ENCODE data around the gene TCP1.
"Not testable (repeated sequence)": the region's sequence is repeated elsewhere in the genome, so short reads cannot be mapped to it uniquely, and the experiment has no call there.

The TCP1 gene

DNA sequence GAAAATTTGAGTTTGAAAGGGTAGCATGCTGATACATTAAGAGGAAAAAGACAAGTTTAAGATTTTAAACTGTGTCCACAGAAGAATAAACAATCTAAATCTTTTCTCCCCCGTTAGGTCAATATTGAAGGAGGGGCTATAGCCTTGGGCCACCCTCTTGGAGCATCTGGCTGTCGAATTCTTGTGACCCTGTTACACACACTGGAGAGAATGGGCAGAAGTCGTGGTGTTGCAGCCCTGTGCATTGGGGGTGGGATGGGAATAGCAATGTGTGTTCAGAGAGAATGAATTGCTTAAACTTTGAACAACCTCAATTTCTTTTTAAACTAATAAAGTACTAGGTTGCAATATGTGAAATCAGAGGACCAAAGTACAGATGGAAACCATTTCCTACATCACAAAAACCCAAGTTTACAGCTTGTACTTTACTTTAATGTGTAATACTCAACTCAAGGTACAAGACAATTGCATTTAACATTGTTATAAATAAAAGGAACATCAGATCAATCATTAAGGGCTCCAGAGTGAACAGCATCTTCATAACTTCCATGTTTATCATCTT is 10.8 kb downstream of the TCP1 start:
- FAIRE-seq: no peak
- no peak for DNase-seq (ENCODE audit: insufficient read length, low spot score)

DNA sequence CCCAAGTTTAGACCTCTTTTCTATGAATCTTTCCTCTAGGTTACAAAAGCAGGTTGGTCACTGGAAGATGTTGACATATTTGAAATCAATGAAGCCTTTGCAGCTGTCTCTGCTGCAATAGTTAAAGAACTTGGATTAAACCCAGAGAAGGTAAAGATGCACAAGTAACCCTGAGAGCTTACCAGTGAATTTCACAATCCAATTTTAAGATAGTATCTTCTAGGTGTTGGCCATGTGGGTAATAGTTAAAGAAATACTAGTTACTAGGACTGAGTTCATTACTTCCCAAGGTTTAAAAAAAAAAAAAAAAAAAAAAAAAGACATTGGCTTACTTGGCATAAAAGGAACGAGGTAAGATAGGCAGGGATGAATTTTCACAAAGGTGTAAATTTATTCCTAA is 11.3 kb downstream of the TCP1 start:
- DNase-seq (ENCODE audit: insufficient read length, low spot score) (no peak), FAIRE-seq (no peak)

DNA sequence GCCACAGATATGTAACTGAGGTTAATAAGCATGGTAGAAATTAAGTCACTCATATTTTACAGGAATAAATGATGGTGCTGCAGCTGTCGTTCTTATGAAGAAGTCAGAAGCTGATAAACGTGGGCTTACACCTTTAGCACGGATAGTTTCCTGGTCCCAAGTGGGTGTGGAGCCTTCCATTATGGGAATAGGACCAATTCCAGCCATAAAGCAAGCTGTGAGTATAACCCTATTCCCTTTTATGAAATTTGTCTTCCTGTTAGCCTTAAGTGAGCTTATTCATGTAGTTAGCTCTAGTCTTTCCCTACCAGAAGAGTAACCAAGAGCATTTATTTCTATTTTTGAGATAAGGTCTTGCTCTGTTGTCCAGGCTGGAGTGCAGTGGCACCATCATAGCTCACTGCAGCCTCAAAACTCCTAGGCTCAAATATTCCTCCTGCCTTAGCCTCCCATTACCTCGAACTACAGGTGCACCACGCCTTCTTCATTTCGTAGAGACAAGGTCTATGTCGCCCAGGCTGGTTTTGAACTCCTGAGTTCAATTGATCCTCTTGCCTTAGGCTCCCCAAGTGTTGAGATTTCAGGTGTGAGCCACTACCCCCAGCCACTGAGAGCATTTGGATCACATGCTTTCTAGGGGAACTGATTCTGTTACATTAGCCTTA is 12.0 kb downstream of the TCP1 start:
- FAIRE-seq (no peak), DNase-seq (ENCODE audit: insufficient read length, low spot score) (no peak)

GRCh38 chr6:159772196-159772595 is 17.2 kb downstream of the TCP1 start:
- DNase-seq (ENCODE audit: insufficient read length, low spot score) (no peak), FAIRE-seq (no peak)

DNA sequence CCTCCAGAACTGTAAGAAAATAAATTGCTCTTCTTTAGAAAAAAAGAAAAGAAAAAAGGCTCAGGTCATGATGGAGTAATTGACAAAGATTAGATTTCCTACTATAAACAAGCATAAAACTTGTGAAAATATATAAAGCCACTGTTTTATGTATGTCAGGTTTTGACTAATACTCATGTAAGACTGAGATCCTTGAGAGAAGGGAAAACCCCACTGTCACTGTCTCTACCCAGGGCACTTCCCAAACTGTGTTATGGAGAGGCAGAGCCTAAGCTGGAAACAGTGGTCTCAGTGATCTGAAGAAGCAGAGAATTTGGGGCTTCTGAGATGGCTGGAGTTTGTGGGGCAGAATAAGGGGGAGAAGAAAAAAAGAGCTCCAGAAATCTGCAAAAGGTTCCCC is 19.9 kb downstream of the TCP1 start:
- DNase-seq (ENCODE audit: insufficient read length, low spot score) (no peak), FAIRE-seq (no peak)

GRCh38 chr6:159766906-159767305 is 22.5 kb downstream of the TCP1 start:
- FAIRE-seq: no peak
- no peak for DNase-seq (ENCODE audit: insufficient read length, low spot score)

GRCh38 chr6:159762681-159763293 is 26.6 kb downstream of the TCP1 start:
- FAIRE-seq: peak; percentile 11
- peak; percentile 6 for DNase-seq (ENCODE audit: insufficient read length, low spot score)

GRCh38 chr6:159761873-159762680 is 27.3 kb downstream of the TCP1 start, which contains the start of gene ACAT2:
Gene ACAT2 (plus strand): TSS chr6:159762045. CDS start chr6:159762088, 43 bp downstream.
- DNase-seq (ENCODE audit: insufficient read length, low spot score) (peak; percentile 95), FAIRE-seq (peak; percentile 97)

- FAIRE-seq: no peak
- peak; percentile 10 for DNase-seq (ENCODE audit: insufficient read length, low spot score)
Observed at GRCh38 chr6:159761129-159761872, 28.1 kb downstream of the TCP1 start.

DNA sequence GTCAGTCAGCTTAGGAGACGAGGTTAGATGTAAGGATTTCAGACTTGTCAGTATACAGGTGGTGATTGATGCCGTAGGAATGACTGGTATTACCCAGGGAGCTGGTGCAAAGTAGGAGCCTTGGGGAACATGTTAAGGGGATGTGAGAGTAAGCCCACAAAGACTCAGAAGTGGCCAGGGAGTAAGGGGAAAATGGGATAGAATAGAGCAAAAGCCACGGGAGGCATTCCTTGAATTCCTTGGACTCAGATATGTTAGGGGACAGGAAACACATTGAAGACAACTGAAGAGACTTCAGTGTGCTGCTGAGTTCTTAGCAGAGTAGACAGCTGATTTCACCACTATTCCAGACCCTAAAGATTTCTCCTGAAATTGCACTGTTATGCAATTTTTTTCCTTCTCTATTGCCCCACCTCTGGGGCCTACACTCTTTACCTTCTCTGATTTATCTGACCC is 28.8 kb downstream of the TCP1 start:
- FAIRE-seq: no peak
- no peak for DNase-seq (ENCODE audit: insufficient read length, low spot score)

- DNase-seq (ENCODE audit: insufficient read length, low spot score) (no peak), FAIRE-seq (no peak)
Observed at GRCh38 chr6:159759645-159760044, 29.8 kb downstream of the TCP1 start.

GRCh38 chr6:159758031-159759001 is 31.1 kb downstream of the TCP1 start:
- FAIRE-seq (no peak), DNase-seq (ENCODE audit: insufficient read length, low spot score) (no peak)

DNA sequence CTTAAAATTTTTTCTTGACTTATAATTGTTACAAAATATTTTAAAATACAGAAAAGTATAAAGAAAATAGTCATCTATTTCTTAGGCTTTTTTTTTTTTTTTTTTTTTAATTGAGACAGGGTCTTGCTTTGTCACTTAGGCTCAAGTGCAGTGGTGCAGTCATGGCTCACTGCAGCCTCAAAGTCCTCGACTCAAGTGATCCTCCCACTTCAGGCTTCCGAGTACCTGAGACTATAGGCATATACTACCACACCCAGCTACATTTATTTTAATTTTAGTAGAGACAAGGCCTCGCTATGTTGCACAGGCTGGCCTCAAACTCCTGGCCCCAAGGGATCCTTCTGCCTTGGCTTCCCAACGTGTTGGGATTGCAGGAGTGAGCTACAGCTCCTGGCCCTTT is 32.9 kb downstream of the TCP1 start:
- no peak for FAIRE-seq
- DNase-seq (ENCODE audit: insufficient read length, low spot score): no peak

- DNase-seq (ENCODE audit: insufficient read length, low spot score): no peak
- no peak for FAIRE-seq
Observed at GRCh38 chr6:159754959-159755914, 34.2 kb downstream of the TCP1 start.

DNA sequence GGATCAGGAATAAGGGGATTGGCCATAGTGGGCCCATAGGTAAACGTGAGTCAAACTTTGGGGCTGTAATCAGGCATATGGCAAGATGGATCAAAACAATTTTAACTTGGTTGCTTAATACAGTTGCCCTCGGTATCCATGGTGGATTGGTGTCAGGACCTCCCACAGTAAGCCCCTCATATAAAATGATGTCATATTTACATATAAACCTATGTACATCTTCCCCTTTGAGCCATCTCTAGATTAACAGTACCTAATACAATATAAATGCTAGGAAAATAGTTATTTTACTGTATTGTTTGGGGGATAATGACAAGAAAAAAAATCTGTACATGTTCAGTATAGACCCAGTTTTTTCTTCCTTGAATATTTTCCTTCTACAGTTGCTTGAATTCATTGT is 35.0 kb downstream of the TCP1 start:
- DNase-seq (ENCODE audit: insufficient read length, low spot score): no peak
- FAIRE-seq: no peak

GRCh38 chr6:159753081-159753872 is 36.1 kb downstream of the TCP1 start:
- FAIRE-seq: no peak
- no peak for DNase-seq (ENCODE audit: insufficient read length, low spot score)

GRCh38 chr6:159751448-159751847 is 38.0 kb downstream of the TCP1 start:
- DNase-seq (ENCODE audit: insufficient read length, low spot score) (no peak), FAIRE-seq (no peak)

DNA sequence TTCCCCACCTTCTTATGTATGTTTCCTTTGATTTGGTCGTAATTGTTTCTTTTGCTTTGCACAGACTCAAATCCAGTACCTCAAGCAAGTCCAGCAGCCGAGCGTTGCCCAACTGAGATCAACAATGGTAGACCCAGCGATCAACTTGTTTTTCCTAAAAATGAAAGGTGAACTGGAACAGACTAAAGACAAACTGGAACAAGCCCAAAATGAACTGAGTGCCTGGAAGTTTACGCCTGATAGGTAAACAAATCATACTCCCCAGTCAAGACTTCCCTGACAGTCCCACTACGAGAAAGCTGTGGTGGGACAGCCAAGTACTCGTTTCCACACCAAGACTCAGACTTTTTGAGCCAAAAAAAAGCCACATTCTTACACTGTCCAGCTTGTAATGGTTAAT is 41.3 kb downstream of the TCP1 start:
- not testable (repeated sequence) for DNase-seq (ENCODE audit: insufficient read length, low spot score); FAIRE-seq
